Esophagus squamous epithelium (tissue), 4 donors: ENCODE data around the gene REPIN1.

Experiments used
- POLR2A ChIP-seq, 4 donors: fragments of 450-650 bp; IDR thresholded peaks; one replicate each; pipeline ENCODE4 v1.6.1; 2017; ENCODE audit warnings: antibody characterized with exemption in 4 of 4, mild to moderate bottlenecking in 4 of 4, moderate library complexity in 3 of 4
- TF ChIP-seq, protein P1 (sequence below), 6 experiments: fragments of 450-650 bp in 4 of 6; fragments of 200-600 bp in 2 of 6; sonication (generic) in 2 of 6; IDR thresholded peaks; one replicate each; pipeline ENCODE4 v1.5.1; 2016 to 2019; ENCODE audit warnings: antibody characterized with exemption in 6 of 6, mild to moderate bottlenecking in 4 of 6, moderate library complexity in 4 of 6

DNA sequence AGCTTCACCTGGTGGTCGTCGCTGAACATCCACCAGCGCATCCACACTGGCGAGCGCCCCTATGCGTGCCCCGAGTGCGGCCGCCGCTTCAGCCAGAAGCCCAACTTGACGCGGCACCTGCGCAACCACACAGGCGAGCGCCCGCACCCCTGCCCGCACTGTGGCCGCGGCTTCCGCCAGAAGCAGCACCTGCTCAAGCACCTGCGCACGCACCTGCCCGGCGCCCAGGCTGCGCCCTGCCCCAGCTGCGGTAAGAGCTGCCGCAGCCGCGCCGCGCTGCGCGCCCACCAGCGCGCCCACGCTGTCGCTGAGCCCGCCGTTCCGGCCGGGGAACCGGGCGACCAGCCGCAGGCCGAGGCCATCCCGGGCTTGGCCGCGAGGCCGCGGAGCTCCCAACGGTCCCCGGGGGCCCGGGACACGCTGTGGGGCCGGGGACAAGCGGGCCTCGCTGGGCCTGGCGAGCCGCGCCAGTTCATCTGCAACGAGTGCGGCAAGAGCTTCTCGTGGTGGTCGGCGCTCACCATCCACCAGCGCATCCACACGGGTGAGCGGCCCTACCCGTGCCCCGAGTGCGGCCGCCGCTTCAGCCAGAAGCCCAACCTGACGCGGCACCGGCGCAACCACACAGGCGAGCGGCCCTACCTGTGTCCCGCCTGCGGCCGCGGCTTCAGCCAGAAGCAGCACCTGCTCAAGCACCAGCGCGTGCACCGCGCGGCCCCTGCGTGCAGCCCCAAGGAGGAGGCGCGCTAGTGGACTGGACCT, 28.9 kb downstream of the REPIN1 start:
- TF ChIP-seq, protein P1, sequence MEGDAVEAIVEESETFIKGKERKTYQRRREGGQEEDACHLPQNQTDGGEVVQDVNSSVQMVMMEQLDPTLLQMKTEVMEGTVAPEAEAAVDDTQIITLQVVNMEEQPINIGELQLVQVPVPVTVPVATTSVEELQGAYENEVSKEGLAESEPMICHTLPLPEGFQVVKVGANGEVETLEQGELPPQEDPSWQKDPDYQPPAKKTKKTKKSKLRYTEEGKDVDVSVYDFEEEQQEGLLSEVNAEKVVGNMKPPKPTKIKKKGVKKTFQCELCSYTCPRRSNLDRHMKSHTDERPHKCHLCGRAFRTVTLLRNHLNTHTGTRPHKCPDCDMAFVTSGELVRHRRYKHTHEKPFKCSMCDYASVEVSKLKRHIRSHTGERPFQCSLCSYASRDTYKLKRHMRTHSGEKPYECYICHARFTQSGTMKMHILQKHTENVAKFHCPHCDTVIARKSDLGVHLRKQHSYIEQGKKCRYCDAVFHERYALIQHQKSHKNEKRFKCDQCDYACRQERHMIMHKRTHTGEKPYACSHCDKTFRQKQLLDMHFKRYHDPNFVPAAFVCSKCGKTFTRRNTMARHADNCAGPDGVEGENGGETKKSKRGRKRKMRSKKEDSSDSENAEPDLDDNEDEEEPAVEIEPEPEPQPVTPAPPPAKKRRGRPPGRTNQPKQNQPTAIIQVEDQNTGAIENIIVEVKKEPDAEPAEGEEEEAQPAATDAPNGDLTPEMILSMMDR (IDR thresholded peaks at IDR 0.05) = no peak
- TF ChIP-seq POLR2A (IDR thresholded peaks at IDR 0.05) = no peak
